Measurements from ENCODE around the gene JAKMIP1. TPM values are rescaled to one million over a fixed set of nuclear protein-coding genes. Genes with fewer than 3 reads are reported as not detected.

The JAKMIP1 gene
- total RNA-seq, 6 donors from 2014 or later, result 0.40 to 6.8 (median 1.0) TPM

- no peak overlapping the region for H3K4me3 ChIP-seq
- ATAC-seq (ENCODE audit: low FRiP score in 2 of 2), result peak in 1 of 2 donors; percentile 9
- TF ChIP-seq EP300 (IDR thresholded peaks at IDR 0.05), result no peak
- TF ChIP-seq POLR2A (IDR thresholded peaks at IDR 0.05), result no peak
- TF ChIP-seq POLR2AphosphoS5 (IDR thresholded peaks at IDR 0.05), result no peak
- TF ChIP-seq CTCF (IDR thresholded peaks at IDR 0.05), result no peak
- no peak overlapping the region for H3K27ac ChIP-seq
- H3K9me3 ChIP-seq, result no peaks in the 10 kb centered on the region
- H3K4me1 ChIP-seq, result no peaks in the 10 kb centered on the region
- 91 to 94% methylated on average over 5 to 6 of the region's 6 CpGs for WGBS, 2 donors
- no peaks in the 10 kb centered on the region for H3K27me3 ChIP-seq
- H3K36me3 ChIP-seq, result no peaks in the 10 kb centered on the region
- DNase-seq, result no peak
These were observed 75.8 kb downstream of the JAKMIP1 start for GRCh38 chr4:6124386-6125102.

- H3K27me3 ChIP-seq, result no peaks in the 10 kb centered on the region
- no peaks in the 10 kb centered on the region for H3K9me3 ChIP-seq
- ATAC-seq (ENCODE audit: low FRiP score in 2 of 2) (no peak), DNase-seq (peak in 1 of 2 donors; percentile 66)
- WGBS, 2 donors, result 89 to 91% methylated on average over 7 to 13 of the region's 13 CpGs
- no peaks in the 10 kb centered on the region for H3K4me1 ChIP-seq
- H3K4me3 ChIP-seq, result no peak overlapping the region
- no peaks in the 10 kb centered on the region for H3K36me3 ChIP-seq
- TF ChIP-seq POLR2AphosphoS5 (IDR thresholded peaks at IDR 0.05) (no peak), POLR2A (IDR thresholded peaks at IDR 0.05) (no peak), CTCF (IDR thresholded peaks at IDR 0.05) (no peak), EP300 (IDR thresholded peaks at IDR 0.05) (no peak)
- no peak overlapping the region for H3K27ac ChIP-seq
These were observed 76.4 kb downstream of the JAKMIP1 start for GRCh38 chr4:6123976-6124375.

GRCh38 chr4:6123541-6123940 is 76.8 kb downstream of the JAKMIP1 start:
- no peaks in the 10 kb centered on the region for H3K36me3 ChIP-seq
- ATAC-seq (ENCODE audit: low FRiP score in 2 of 2) (no peak), DNase-seq (no peak)
- no peaks in the 10 kb centered on the region for H3K27me3 ChIP-seq
- H3K27ac ChIP-seq, result no peak overlapping the region
- no peaks in the 10 kb centered on the region for H3K4me1 ChIP-seq
- no peak overlapping the region for H3K4me3 ChIP-seq
- no peak for TF ChIP-seq POLR2AphosphoS5 (IDR thresholded peaks at IDR 0.05)
- 73 to 77% methylated on average over 2 of the region's 2 CpGs for WGBS, 2 donors
- H3K9me3 ChIP-seq, result no peaks in the 10 kb centered on the region

- DNase-seq, result no peak
These were observed 77.2 kb downstream of the JAKMIP1 start for GRCh38 chr4:6123116-6123515.

GRCh38 chr4:6122496-6122895 is 77.9 kb downstream of the JAKMIP1 start:
- no peaks in the 10 kb centered on the region for H3K27me3 ChIP-seq
- TF ChIP-seq POLR2A (IDR thresholded peaks at IDR 0.05), result no peak
- DNase-seq, result no peak
- H3K27ac ChIP-seq, result no peak overlapping the region
- no peaks in the 10 kb centered on the region for H3K4me1 ChIP-seq
- 72 to 85% methylated on average over 6 of the region's 6 CpGs for WGBS, 2 donors
- H3K36me3 ChIP-seq, result no peaks in the 10 kb centered on the region
- no peaks in the 10 kb centered on the region for H3K9me3 ChIP-seq
- no peak overlapping the region for H3K4me3 ChIP-seq
- no peak for ATAC-seq (ENCODE audit: low FRiP score in 2 of 2)

More at GRCh38 chr4:6123116-6123515, 77.2 kb downstream of the JAKMIP1 start:
- H3K4me3 ChIP-seq, result no peak overlapping the region
- no peak overlapping the region for H3K27ac ChIP-seq
- H3K27me3 ChIP-seq, result no peaks in the 10 kb centered on the region
- ATAC-seq (ENCODE audit: low FRiP score in 2 of 2), result no peak
- no peaks in the 10 kb centered on the region for H3K36me3 ChIP-seq
- 75 to 82% methylated on average over 7 of the region's 7 CpGs for WGBS, 2 donors
- TF ChIP-seq EP300 (IDR thresholded peaks at IDR 0.05) (no peak), POLR2A (IDR thresholded peaks at IDR 0.05) (no peak), CTCF (IDR thresholded peaks at IDR 0.05) (no peak), POLR2AphosphoS5 (IDR thresholded peaks at IDR 0.05) (no peak)
- H3K9me3 ChIP-seq, result no peaks in the 10 kb centered on the region
- H3K4me1 ChIP-seq, result no peaks in the 10 kb centered on the region

DNA sequence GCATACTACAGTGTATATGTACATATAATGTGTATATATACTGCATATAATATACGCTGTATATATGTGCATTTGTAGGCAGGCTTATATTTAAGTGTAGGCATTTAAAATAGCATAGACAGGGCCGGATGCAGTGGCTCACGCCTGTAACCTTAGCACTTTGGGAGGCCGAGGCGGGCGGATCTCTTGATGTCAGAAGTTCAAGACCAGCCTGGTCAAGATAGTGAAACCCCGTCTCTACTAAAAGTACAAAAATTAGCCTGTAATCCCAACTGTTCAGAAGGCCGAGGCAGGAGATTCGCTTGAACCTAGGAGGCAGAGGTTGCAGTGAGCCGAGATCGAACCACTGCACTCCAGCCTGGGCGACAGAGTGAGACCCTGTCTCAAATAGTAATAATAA is 78.4 kb downstream of the JAKMIP1 start:
- no peaks in the 10 kb centered on the region for H3K9me3 ChIP-seq
- no peaks in the 10 kb centered on the region for H3K27me3 ChIP-seq
- H3K4me1 ChIP-seq, result no peaks in the 10 kb centered on the region
- 89 to 95% methylated on average over 12 of the region's 12 CpGs for WGBS, 2 donors
- no peak overlapping the region for H3K27ac ChIP-seq
- no peaks in the 10 kb centered on the region for H3K36me3 ChIP-seq
- no peak for ATAC-seq (ENCODE audit: low FRiP score in 2 of 2)
- no peak for DNase-seq
- no peak for TF ChIP-seq EP300 (IDR thresholded peaks at IDR 0.05)
- TF ChIP-seq CTCF (IDR thresholded peaks at IDR 0.05), result no peak
- TF ChIP-seq POLR2A (IDR thresholded peaks at IDR 0.05), result no peak
- no peak for TF ChIP-seq POLR2AphosphoS5 (IDR thresholded peaks at IDR 0.05)
- H3K4me3 ChIP-seq, result no peak overlapping the region

Data from upper lobe of left lung (tissue), 6 donors.